Endothelial cell of umbilical vein (primary cell): Measurements from ENCODE around the gene SRCIN1. TPM values are rescaled to one million over a fixed set of nuclear protein-coding genes. Genes with fewer than 3 reads are reported as not detected.

Source experiments
- BruUV-seq: library from RNA; stranded (reverse); fragments of 400-500 nt; replicated peaks from 2 replicates; lab custom pipeline; 2021; lab: Mats Ljungman, UMichigan
- CTCF ChIA-PET: fragments of 300-600, 350-600 bp; sonication (Branson Sonifier 250); formaldehyde crosslinking; loops from one replicate; lab custom pipeline; 2021; ENCODE audit warnings: antibody characterized with exemption, inconsistent platforms; lab: Charles Lee
- POLR2A ChIA-PET: fragments of 300-600, 350-600 bp; sonication (Branson Sonifier 250); formaldehyde crosslinking; loops from one replicate; lab custom pipeline; 2021; ENCODE audit warnings: antibody characterized with exemption, inconsistent platforms; lab: Charles Lee
- DNase-seq: peaks from one replicate; pipeline ENCODE4 v3.0.0-alpha.2; 2011; ENCODE audit warnings: low read depth, low spot score
- FAIRE-seq: peaks from 2 replicates; lab custom pipeline; 2011; peaks lifted over from hg19 to GRCh38; lab: Jason Lieb, UNC
- H2AFZ ChIP-seq: 2 replicates; pipeline ENCODE4 v1.6.0; 2012; ENCODE audit warnings: low read depth, low read length, control low read depth, inconsistent platforms
- H3K27ac ChIP-seq: 2 replicates; pipeline ENCODE4 v1.5.1; 2011; ENCODE audit warnings: low read depth, mild to moderate bottlenecking, control low read depth, low read length, moderate library complexity; ENCODE audit not compliant: insufficient read depth
- H3K27me3 ChIP-seq, 2 experiments: 2 replicates each; pipeline versions ENCODE4 v1.6.0 to v1.6.1; 2011; ENCODE audit warnings: low read length in 2 of 2, mixed read lengths in 1 of 2; ENCODE audit not compliant: control insufficient read depth in 2 of 2, insufficient read depth in 2 of 2
- H3K36me3 ChIP-seq, 2 experiments: 2 replicates in 1 of 2; 3 replicates in 1 of 2; pipeline ENCODE4 v1.5.1; 2011; ENCODE audit warnings: low read length in 2 of 2, mild to moderate bottlenecking in 1 of 2, moderate library complexity in 1 of 2; ENCODE audit not compliant: control insufficient read depth in 2 of 2, insufficient read depth in 2 of 2; ENCODE audit errors: extremely low read depth in 1 of 2
- H3K4me1 ChIP-seq: 3 replicates; pipeline ENCODE4 v1.5.1; 2011; ENCODE audit warnings: mild to moderate bottlenecking, low read length; ENCODE audit not compliant: control insufficient read depth, insufficient read depth; ENCODE audit errors: extremely low read depth
- H3K4me2 ChIP-seq: 2 replicates; pipeline ENCODE4 v1.6.1; 2011; ENCODE audit warnings: low read length, control low read depth, mixed read lengths; ENCODE audit not compliant: insufficient read depth
- H3K4me3 ChIP-seq, 3 experiments: fragments of 200-600 bp in 1 of 3; sonication (generic), shearing (Covaris generic) in 1 of 3; replicated peaks in 1 of 3; 2 replicates each; pipeline ENCODE4 v1.5.1; 2011 to 2016; ENCODE audit warnings: control low read depth in 3 of 3, low read length in 3 of 3, mild to moderate bottlenecking in 2 of 3, inconsistent platforms in 1 of 3, low read depth in 1 of 3, moderate library complexity in 1 of 3; ENCODE audit not compliant: insufficient read depth in 1 of 3
- H3K79me2 ChIP-seq: 2 replicates; pipeline ENCODE4 v1.6.0; 2012; ENCODE audit warnings: low read length, inconsistent platforms; ENCODE audit not compliant: control insufficient read depth, insufficient read depth
- H3K9ac ChIP-seq: replicated peaks from 2 replicates; pipeline ENCODE3; 2011; ENCODE audit warnings: low read length, control low read depth; ENCODE audit not compliant: insufficient read depth; ENCODE audit errors: extremely low read depth
- H3K9me1 ChIP-seq: replicated peaks from 3 replicates; pipeline ENCODE4 v1.6.0; 2011; ENCODE audit warnings: mild to moderate bottlenecking, low read length; ENCODE audit not compliant: control insufficient read depth, insufficient read depth; ENCODE audit errors: extremely low read depth
- H3K9me3 ChIP-seq: replicated peaks from 2 replicates; pipeline ENCODE4 v1.5.1; 2012; ENCODE audit warnings: low read length, inconsistent platforms; ENCODE audit not compliant: control insufficient read depth, insufficient read depth
- H4K20me1 ChIP-seq: replicated peaks from 2 replicates; pipeline ENCODE3; 2011; ENCODE audit warnings: mild to moderate bottlenecking, low read length; ENCODE audit not compliant: control insufficient read depth, insufficient read depth; ENCODE audit errors: extremely low read depth
- EZH2 ChIP-seq: IDR thresholded peaks from 2 replicates; pipeline ENCODE4 v1.6.1; 2012; ENCODE audit warnings: borderline replicate concordance, low read depth, mild to moderate bottlenecking, moderate library complexity, low read length, inconsistent platforms; ENCODE audit not compliant: severe bottlenecking
- FOS ChIP-seq: IDR thresholded peaks from 2 replicates; pipeline ENCODE4 v1.6.1; 2011; ENCODE audit warnings: mild to moderate bottlenecking, low read length, moderate library complexity, borderline replicate concordance; ENCODE audit not compliant: insufficient read depth
- GATA2 ChIP-seq: IDR thresholded peaks from 2 replicates; pipeline ENCODE4 v1.7.0; 2011; ENCODE audit warnings: low read depth, mild to moderate bottlenecking, moderate library complexity, mixed read lengths, low read length; ENCODE audit not compliant: insufficient read length, insufficient read depth
- JUN ChIP-seq: IDR thresholded peaks from 2 replicates; pipeline ENCODE4 v1.6.1; 2011; ENCODE audit warnings: borderline replicate concordance, low read depth; ENCODE audit not compliant: insufficient read length, insufficient read depth
- MYC ChIP-seq: IDR thresholded peaks from one replicate; pipeline ENCODE4 v1.6.1; 2011; ENCODE audit warnings: mild to moderate bottlenecking, low read depth, low read length
- POLR2A ChIP-seq: IDR thresholded peaks from 2 replicates; pipeline ENCODE4 v1.6.1; 2012; ENCODE audit warnings: low read depth, mild to moderate bottlenecking, control low read depth, low read length
- POLR2AphosphoS5 ChIP-seq: IDR thresholded peaks from 2 replicates; pipeline ENCODE4 v1.6.1; 2012; ENCODE audit warnings: low read depth, mild to moderate bottlenecking, control low read depth, low read length, moderate library complexity; ENCODE audit not compliant: insufficient read depth
- dilution Hi-C: fragments of 300-500 bp; cut with MboI; formaldehyde crosslinking; loops from one replicate; pipeline ENCODE4 v1.15.0; 2019; ENCODE audit warnings: low sequenced_read_pairs; ENCODE audit not compliant: extremely low pct_ligation_motif_present
- intact Hi-C: fragments of 100-400 bp; cut with micrococcal nuclease; formaldehyde crosslinking; loops from one replicate; pipeline ENCODE4 v1.10.0; 2022
- polyA plus RNA-seq, 4 experiments: library from polyadenylated mRNA; depleted of rRNA in 3 of 4; stranded (reverse) in 3 of 4; unstranded in 1 of 4; fragments of >200 nt; gene quantifications; 2 replicates each; pipeline versions ENCODE4 v1.2.1 to v1.2.3, GENCODE V29; 2011 to 2012; ENCODE audit warnings: missing spikeins in 1 of 4
- total RNA-seq: library from RNA; stranded (reverse); gene quantifications from 2 replicates; pipeline ENCODE4 v1.2.3, GENCODE V29; 2021
- TF ChIP-seq, protein P1 (sequence below), 2 donors: IDR thresholded peaks; 1 replicate in 1 of 2; 2 replicates in 1 of 2; pipeline ENCODE4 v1.5.1; 2011; ENCODE audit warnings: low read length in 2 of 2, mild to moderate bottlenecking in 2 of 2, moderate library complexity in 2 of 2, control low read depth in 1 of 2, inconsistent platforms in 1 of 2, low read depth in 1 of 2; ENCODE audit not compliant: insufficient read depth in 1 of 2; ENCODE audit errors: extremely low read depth in 1 of 2
- TF ChIP-seq, protein P2 (sequence below): IDR thresholded peaks from 2 replicates; pipeline ENCODE4 v1.6.1; 2011; ENCODE audit not compliant: insufficient read depth, insufficient read length

SRCIN1 gene
- total and polyA plus RNA-seq, 2 donors (not counting 3 experiments of a cell fraction or from before 2014, with no cell fraction given), result 0.15 to 0.35 TPM

DNA sequence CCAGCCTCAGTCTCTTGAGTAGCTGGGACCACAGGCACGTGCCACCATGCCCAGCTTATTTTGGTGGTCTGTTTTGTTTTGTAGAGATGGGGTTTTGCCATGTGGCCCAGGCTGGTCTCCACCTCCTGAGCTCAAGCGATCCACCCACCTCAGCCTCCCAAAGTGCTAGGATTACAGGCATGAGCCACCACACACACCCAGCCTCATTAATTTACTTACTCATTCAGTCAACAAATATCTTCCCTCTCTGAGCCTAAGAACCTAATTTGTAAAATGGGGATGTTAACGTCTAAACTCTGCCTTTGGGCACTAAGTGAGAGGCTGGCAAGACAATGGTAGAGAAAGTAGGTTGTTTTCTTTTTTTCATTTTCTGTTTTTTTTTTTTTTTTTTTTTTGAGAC is 22.6 kb downstream of the SRCIN1 start:
- H3K36me3 ChIP-seq, result no peaks in the 10 kb centered on the region
- no peaks in the 10 kb centered on the region for H4K20me1 ChIP-seq
- peaks cover 31 to 33% of the 10 kb centered on the region in 2 experiments for H3K27me3 ChIP-seq
- no peak overlapping the region for H3K9ac ChIP-seq
- no peaks in the 10 kb centered on the region for H3K79me2 ChIP-seq
- BruUV-seq, result no TSS peak
- FAIRE-seq (no peak), DNase-seq (no peak)
- H3K4me1 ChIP-seq, result no peaks in the 10 kb centered on the region
- dilution Hi-C loops, result no loop called here
- H3K9me1 ChIP-seq, result no peaks in the 10 kb centered on the region
- CTCF ChIA-PET, result interaction anchor here (0.5 to 3.1 kb wide), 12 partner anchors 9 to 234 kb away, joined by 3 to 37 read pairs (median 6); no protein-coding TSS in a partner anchor
- no peak overlapping the region for H3K4me2 ChIP-seq
- POLR2A ChIA-PET, result interaction anchor here (1.0 kb wide), 1 partner anchor 25 kb away, joined by 15 read pairs; no protein-coding TSS in a partner anchor
- H3K4me3 ChIP-seq, result no peak overlapping the region
- no peak overlapping the region for H3K27ac ChIP-seq
- TF ChIP-seq, protein P1, sequence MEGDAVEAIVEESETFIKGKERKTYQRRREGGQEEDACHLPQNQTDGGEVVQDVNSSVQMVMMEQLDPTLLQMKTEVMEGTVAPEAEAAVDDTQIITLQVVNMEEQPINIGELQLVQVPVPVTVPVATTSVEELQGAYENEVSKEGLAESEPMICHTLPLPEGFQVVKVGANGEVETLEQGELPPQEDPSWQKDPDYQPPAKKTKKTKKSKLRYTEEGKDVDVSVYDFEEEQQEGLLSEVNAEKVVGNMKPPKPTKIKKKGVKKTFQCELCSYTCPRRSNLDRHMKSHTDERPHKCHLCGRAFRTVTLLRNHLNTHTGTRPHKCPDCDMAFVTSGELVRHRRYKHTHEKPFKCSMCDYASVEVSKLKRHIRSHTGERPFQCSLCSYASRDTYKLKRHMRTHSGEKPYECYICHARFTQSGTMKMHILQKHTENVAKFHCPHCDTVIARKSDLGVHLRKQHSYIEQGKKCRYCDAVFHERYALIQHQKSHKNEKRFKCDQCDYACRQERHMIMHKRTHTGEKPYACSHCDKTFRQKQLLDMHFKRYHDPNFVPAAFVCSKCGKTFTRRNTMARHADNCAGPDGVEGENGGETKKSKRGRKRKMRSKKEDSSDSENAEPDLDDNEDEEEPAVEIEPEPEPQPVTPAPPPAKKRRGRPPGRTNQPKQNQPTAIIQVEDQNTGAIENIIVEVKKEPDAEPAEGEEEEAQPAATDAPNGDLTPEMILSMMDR (IDR thresholded peaks at IDR 0.05; ENCODE audit: extremely low read depth in 1 of 2, insufficient read depth in 1 of 2, low read depth in 1 of 2, low read length in 2 of 2), result no peak
- no peak for TF ChIP-seq POLR2AphosphoS5
- TF ChIP-seq POLR2A, result no peak
- TF ChIP-seq, protein P2, sequence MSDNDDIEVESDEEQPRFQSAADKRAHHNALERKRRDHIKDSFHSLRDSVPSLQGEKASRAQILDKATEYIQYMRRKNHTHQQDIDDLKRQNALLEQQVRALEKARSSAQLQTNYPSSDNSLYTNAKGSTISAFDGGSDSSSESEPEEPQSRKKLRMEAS, result no peak
- no peak for TF ChIP-seq EZH2
- TF ChIP-seq FOS, result no peak
- TF ChIP-seq GATA2, result no peak
- TF ChIP-seq MYC, result no peak
- no peak for TF ChIP-seq JUN
- intact Hi-C loops, result no loop called here
- H3K9me3 ChIP-seq, result no peaks in the 10 kb centered on the region
- H2AFZ ChIP-seq, result no peak overlapping the region
